PC-3 (cell line): Measurements from ENCODE around the gene COL19A1. TPM values are rescaled to one million over a fixed set of nuclear protein-coding genes. Genes with fewer than 3 reads are reported as not detected.

Experiments used
- ATAC-seq: fragments of 200-7000 bp; cut with Tn5 transposase; 2 replicates; pipeline ENCODE4 v1.9.1; 2020; ENCODE audit warnings: mild to moderate bottlenecking, moderate library complexity
- BruUV-seq: library from RNA; stranded (reverse); fragments of 400-500 nt; replicated peaks from 2 replicates; lab custom pipeline; 2021; lab: Mats Ljungman, UMichigan
- CTCF ChIA-PET: fragments of 300-600 bp; sonication (Branson Sonifier 250); formaldehyde crosslinking; loops from one replicate; lab custom pipeline; 2022; ENCODE audit warnings: antibody characterized with exemption; lab: Charles Lee
- POLR2A ChIA-PET: fragments of 300-600 bp; sonication (Branson Sonifier 250); formaldehyde crosslinking; loops from one replicate; lab custom pipeline; 2022; ENCODE audit warnings: antibody characterized with exemption; ENCODE audit not compliant: unreplicated experiment; lab: Charles Lee
- DNase-seq: peaks from one replicate; pipeline ENCODE4 v3.0.0-alpha.2; 2015
- H2AFZ ChIP-seq: fragments of 300-600 bp; sonication (generic); 2 replicates; pipeline ENCODE4 v1.6.0; 2016; ENCODE audit warnings: antibody characterized with exemption, low read length
- H3F3A ChIP-seq: fragments of 300-600 bp; sonication (generic); one replicate; pipeline ENCODE4 v1.6.0; 2017; ENCODE audit warnings: antibody characterized with exemption, low read length, control low read depth, mild to moderate bottlenecking; ENCODE audit not compliant: unreplicated experiment
- H3K27ac ChIP-seq: fragments of 300-600 bp; sonication (generic); 2 replicates; pipeline ENCODE4 v1.5.1; 2016; ENCODE audit warnings: mild to moderate bottlenecking, low read length
- H3K27me3 ChIP-seq: fragments of 300-600 bp; sonication (generic); 2 replicates; pipeline ENCODE4 v1.6.1; 2016; ENCODE audit warnings: low read length, mixed read lengths
- H3K36me3 ChIP-seq: fragments of 300-600 bp; sonication (generic); 2 replicates; pipeline ENCODE4 v1.6.1; 2016; ENCODE audit warnings: low read depth, mixed run types, low read length, mixed read lengths
- H3K4me1 ChIP-seq: fragments of 300-600 bp; sonication (generic); 2 replicates; pipeline ENCODE4 v1.5.1; 2016; ENCODE audit warnings: low read length; ENCODE audit not compliant: insufficient read depth
- H3K4me2 ChIP-seq: fragments of 300-600 bp; sonication (generic); 2 replicates; pipeline ENCODE4 v1.6.0; 2016; ENCODE audit warnings: low read length
- H3K4me3 ChIP-seq: fragments of 300-600 bp; sonication (generic); 2 replicates; pipeline ENCODE4 v1.5.1; 2016; ENCODE audit warnings: mild to moderate bottlenecking, low read length, mixed read lengths
- H3K79me2 ChIP-seq: fragments of 300-600 bp; sonication (generic); 2 replicates; pipeline ENCODE4 v1.6.1; 2017; ENCODE audit warnings: low read length, mixed read lengths
- H3K9ac ChIP-seq: fragments of 300-600 bp; sonication (generic); 2 replicates; pipeline ENCODE4 v1.6.0; 2016; ENCODE audit warnings: mild to moderate bottlenecking, low read length
- H3K9me2 ChIP-seq: fragments of 300-600 bp; sonication (generic); replicated peaks from 2 replicates; pipeline ENCODE4 v1.6.1; 2016; ENCODE audit warnings: mixed run types, low read length, mixed read lengths
- H3K9me3 ChIP-seq: fragments of 300-600 bp; sonication (generic); 2 replicates; pipeline ENCODE4 v1.6.1; 2016; ENCODE audit warnings: low read length, mixed read lengths
- H4K20me1 ChIP-seq: fragments of 300-600 bp; sonication (generic); 2 replicates; pipeline ENCODE4 v1.6.1; 2016; ENCODE audit warnings: low read length, mixed read lengths
- CTCF ChIP-seq: fragments of 300-600 bp; sonication (generic); conservative IDR thresholded peaks from 2 replicates; pipeline ENCODE4 v1.5.1; 2017; ENCODE audit warnings: antibody characterized with exemption, low read depth, mild to moderate bottlenecking, low read length
- EZH2 ChIP-seq: fragments of 300-600 bp; sonication (generic); IDR thresholded peaks from one replicate; pipeline ENCODE4 v1.6.1; 2017; ENCODE audit warnings: antibody characterized with exemption, mild to moderate bottlenecking, low read length; ENCODE audit not compliant: unreplicated experiment
- EZH2phosphoT487 ChIP-seq: fragments of 300-600 bp; sonication (generic); IDR thresholded peaks from 2 replicates; pipeline ENCODE4 v1.6.1; 2018; ENCODE audit warnings: mild to moderate bottlenecking, antibody characterized with exemption, low read length, borderline replicate concordance
- intact Hi-C: fragments of 100-400 bp; cut with micrococcal nuclease; formaldehyde crosslinking; loops from 2 replicates; pipeline ENCODE4 v1.9.0; 2023
- total RNA-seq: library from RNA; depleted of rRNA; stranded (reverse); fragments of >200 nt; gene quantifications from 2 replicates; pipeline ENCODE4 v1.2.3, GENCODE V29; 2014

COL19A1 gene
- total RNA-seq, 1 experiment from 2014 or later, result not detected

GRCh38 chr6:69852706-69853105 lies 13.7 kb upstream of the COL19A1 start:
- Histone ChIP-seq H3K4me3 (no peak overlapping the region), H3K9me3 (no peaks in the 10 kb centered on the region), H3K79me2 (no peaks in the 10 kb centered on the region), H3F3A (no peaks in the 10 kb centered on the region), H3K9ac (no peak overlapping the region), H3K36me3 (no peaks in the 10 kb centered on the region), H3K4me2 (no peak overlapping the region), H3K4me1 (no peaks in the 10 kb centered on the region), H2AFZ (no peak overlapping the region), H3K27me3 (peaks cover 6% of the 10 kb centered on the region; the same call in 1 of the 2 replicates), H3K27ac (no peak overlapping the region), H3K9me2 (no peaks in the 10 kb centered on the region), H4K20me1 (no peaks in the 10 kb centered on the region)
- POLR2A ChIA-PET, result no interaction called here
- intact Hi-C loops, result no loop called here
- no TSS peak for BruUV-seq
- no peak for DNase-seq
- no peak for TF ChIP-seq CTCF
- no peak for TF ChIP-seq EZH2phosphoT487
- TF ChIP-seq EZH2, result no peak
- no peak for ATAC-seq
- CTCF ChIA-PET, result no interaction called here

GRCh38 chr6:69861986-69862385 lies 4.4 kb upstream of the COL19A1 start:
- no peaks in the 10 kb centered on the region for H3K36me3 ChIP-seq
- no peak overlapping the region for H2AFZ ChIP-seq
- H3K79me2 ChIP-seq, result no peaks in the 10 kb centered on the region
- ChIA-PET CTCF (no interaction called here), POLR2A (no interaction called here)
- peaks cover 44% of the 10 kb centered on the region for H3K27me3 ChIP-seq
- no peak for ATAC-seq
- TF ChIP-seq EZH2 (no peak), CTCF (no peak), EZH2phosphoT487 (no peak)
- no peak overlapping the region for H3K4me2 ChIP-seq
- peaks cover 9% of the 10 kb centered on the region for H3K4me1 ChIP-seq
- no peaks in the 10 kb centered on the region for H3K9me3 ChIP-seq
- H3F3A ChIP-seq, result no peaks in the 10 kb centered on the region
- BruUV-seq, result no TSS peak
- H3K9ac ChIP-seq, result no peak overlapping the region
- H4K20me1 ChIP-seq, result no peaks in the 10 kb centered on the region
- no peak overlapping the region for H3K4me3 ChIP-seq
- no peak for DNase-seq
- H3K9me2 ChIP-seq, result no peaks in the 10 kb centered on the region
- no peak overlapping the region for H3K27ac ChIP-seq
- intact Hi-C loops, result loop anchor here (10.0 kb wide), 1 partner anchor 127 kb away; no protein-coding TSS in a partner anchor

GRCh38 chr6:69863766-69864165 lies 2.6 kb upstream of the COL19A1 start:
- Histone ChIP-seq H3F3A (no peaks in the 10 kb centered on the region), H3K9me2 (no peaks in the 10 kb centered on the region), H3K4me3 (no peak overlapping the region), H3K27ac (no peak overlapping the region), H3K9me3 (no peaks in the 10 kb centered on the region), H3K79me2 (no peaks in the 10 kb centered on the region), H4K20me1 (no peaks in the 10 kb centered on the region), H3K36me3 (no peaks in the 10 kb centered on the region), H3K27me3 (peaks cover 61% of the 10 kb centered on the region), H3K4me1 (peaks cover 9% of the 10 kb centered on the region), H3K4me2 (no peak overlapping the region), H2AFZ (no peak overlapping the region), H3K9ac (no peak overlapping the region)
- intact Hi-C loops, result loop anchor here (10.0 kb wide), 1 partner anchor 129 kb away; no protein-coding TSS in a partner anchor
- CTCF ChIA-PET, result no interaction called here
- POLR2A ChIA-PET, result no interaction called here
- BruUV-seq, result no TSS peak
- no peak for ATAC-seq
- TF ChIP-seq CTCF (no peak), EZH2phosphoT487 (no peak), EZH2 (no peak)
- DNase-seq, result no peak
